Ishikawa (cell line): ENCODE data around the gene TSPAN15.

ENCODE experiments used
- CEBPB ChIP-seq: IDR thresholded peaks from 2 replicates; pipeline ENCODE4 v1.6.1; 2012
- CREB1 ChIP-seq: IDR thresholded peaks from 2 replicates; pipeline ENCODE4 v1.6.1; 2012; ENCODE audit warnings: low read depth
- EGR1 ChIP-seq: IDR thresholded peaks from 2 replicates; pipeline ENCODE4 v1.6.1; 2012
- EP300 ChIP-seq: IDR thresholded peaks from 2 replicates; pipeline ENCODE4 v1.6.1; 2012; ENCODE audit warnings: borderline replicate concordance
- NFIC ChIP-seq: IDR thresholded peaks from 2 replicates; pipeline ENCODE4 v1.6.1; 2012
- RAD21 ChIP-seq: IDR thresholded peaks from 2 replicates; pipeline ENCODE4 v1.6.1; 2012; ENCODE audit warnings: low read depth
- TAF1 ChIP-seq: IDR thresholded peaks from 2 replicates; pipeline ENCODE4 v1.6.1; 2012; ENCODE audit warnings: low read depth, mild to moderate bottlenecking
- TCF12 ChIP-seq: IDR thresholded peaks from 2 replicates; pipeline ENCODE4 v1.6.1; 2012; ENCODE audit warnings: low read depth
- YY1 ChIP-seq: IDR thresholded peaks from 2 replicates; pipeline ENCODE4 v1.6.1; 2012; ENCODE audit warnings: low read depth
- TF ChIP-seq, protein P1 (sequence below): IDR thresholded peaks from 2 replicates; pipeline ENCODE4 v1.6.1; 2012; ENCODE audit warnings: low read depth, mild to moderate bottlenecking
- TF ChIP-seq, protein P2 (sequence below): IDR thresholded peaks from 2 replicates; pipeline ENCODE4 v1.6.1; 2012
- TF ChIP-seq, protein P3 (sequence below): IDR thresholded peaks from 2 replicates; pipeline ENCODE4 v1.6.1; 2012

DNA sequence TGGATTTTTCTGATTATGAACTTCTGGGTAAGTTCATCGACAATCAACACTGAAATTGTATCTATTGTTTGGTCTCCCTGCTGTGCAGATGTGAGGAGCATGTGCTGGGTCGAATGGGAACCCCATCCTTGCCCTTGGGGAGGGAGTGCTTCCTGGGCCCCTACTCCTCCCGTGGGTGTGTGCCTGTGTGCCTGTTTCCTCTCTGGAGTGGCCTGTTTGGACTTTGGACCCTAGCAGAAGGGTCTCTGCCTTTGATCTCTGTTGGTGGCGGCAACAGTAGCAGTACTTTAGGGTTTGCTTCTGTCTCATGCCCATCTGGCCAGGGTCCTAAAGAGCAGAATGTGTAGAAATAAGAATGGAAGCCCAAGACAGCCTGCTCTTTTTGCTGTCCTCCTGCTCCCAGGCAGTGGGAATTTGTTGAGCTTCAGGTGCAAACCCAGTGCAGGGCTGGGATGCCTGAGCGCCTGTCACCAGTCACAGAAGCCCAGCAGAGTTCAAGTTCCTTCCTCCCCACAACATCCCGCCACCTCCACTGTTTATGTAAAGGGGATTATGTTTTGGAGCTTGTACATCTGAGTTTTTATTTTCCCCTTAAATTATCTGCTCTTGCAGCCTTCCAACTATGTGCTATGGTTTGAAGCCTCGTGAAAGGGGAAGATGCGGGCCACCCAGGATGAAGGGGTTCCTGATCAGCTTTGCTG is 33.1 kb upstream of the TSPAN15 start:
- TF ChIP-seq CREB1 (no peak), TCF12 (no peak), NFIC (no peak), TAF1 (no peak), EP300 (no peak), EGR1 (no peak), CEBPB (no peak), YY1 (no peak), RAD21 (no peak)
- TF ChIP-seq, protein P1, sequence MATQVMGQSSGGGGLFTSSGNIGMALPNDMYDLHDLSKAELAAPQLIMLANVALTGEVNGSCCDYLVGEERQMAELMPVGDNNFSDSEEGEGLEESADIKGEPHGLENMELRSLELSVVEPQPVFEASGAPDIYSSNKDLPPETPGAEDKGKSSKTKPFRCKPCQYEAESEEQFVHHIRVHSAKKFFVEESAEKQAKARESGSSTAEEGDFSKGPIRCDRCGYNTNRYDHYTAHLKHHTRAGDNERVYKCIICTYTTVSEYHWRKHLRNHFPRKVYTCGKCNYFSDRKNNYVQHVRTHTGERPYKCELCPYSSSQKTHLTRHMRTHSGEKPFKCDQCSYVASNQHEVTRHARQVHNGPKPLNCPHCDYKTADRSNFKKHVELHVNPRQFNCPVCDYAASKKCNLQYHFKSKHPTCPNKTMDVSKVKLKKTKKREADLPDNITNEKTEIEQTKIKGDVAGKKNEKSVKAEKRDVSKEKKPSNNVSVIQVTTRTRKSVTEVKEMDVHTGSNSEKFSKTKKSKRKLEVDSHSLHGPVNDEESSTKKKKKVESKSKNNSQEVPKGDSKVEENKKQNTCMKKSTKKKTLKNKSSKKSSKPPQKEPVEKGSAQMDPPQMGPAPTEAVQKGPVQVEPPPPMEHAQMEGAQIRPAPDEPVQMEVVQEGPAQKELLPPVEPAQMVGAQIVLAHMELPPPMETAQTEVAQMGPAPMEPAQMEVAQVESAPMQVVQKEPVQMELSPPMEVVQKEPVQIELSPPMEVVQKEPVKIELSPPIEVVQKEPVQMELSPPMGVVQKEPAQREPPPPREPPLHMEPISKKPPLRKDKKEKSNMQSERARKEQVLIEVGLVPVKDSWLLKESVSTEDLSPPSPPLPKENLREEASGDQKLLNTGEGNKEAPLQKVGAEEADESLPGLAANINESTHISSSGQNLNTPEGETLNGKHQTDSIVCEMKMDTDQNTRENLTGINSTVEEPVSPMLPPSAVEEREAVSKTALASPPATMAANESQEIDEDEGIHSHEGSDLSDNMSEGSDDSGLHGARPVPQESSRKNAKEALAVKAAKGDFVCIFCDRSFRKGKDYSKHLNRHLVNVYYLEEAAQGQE: no peak
- TF ChIP-seq, protein P2, sequence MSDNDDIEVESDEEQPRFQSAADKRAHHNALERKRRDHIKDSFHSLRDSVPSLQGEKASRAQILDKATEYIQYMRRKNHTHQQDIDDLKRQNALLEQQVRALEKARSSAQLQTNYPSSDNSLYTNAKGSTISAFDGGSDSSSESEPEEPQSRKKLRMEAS: no peak
- TF ChIP-seq, protein P3, sequence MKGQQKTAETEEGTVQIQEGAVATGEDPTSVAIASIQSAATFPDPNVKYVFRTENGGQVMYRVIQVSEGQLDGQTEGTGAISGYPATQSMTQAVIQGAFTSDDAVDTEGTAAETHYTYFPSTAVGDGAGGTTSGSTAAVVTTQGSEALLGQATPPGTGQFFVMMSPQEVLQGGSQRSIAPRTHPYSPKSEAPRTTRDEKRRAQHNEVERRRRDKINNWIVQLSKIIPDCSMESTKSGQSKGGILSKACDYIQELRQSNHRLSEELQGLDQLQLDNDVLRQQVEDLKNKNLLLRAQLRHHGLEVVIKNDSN: no peak
